SJCRH30 (cell line): ENCODE measurements around the gene ISCU. TPM values are rescaled to one million over a fixed set of nuclear protein-coding genes. Genes with fewer than 3 reads are reported as not detected.

Source experiments
- DNase-seq, 2 experiments: peaks; one replicate each; pipeline ENCODE4 v3.0.0-alpha.2; 2015 to 2020
- H3K27ac ChIP-seq: fragments of 250-450 bp; sonication (Bioruptor Pico); 2 replicates; pipeline ENCODE4 v1.5.1; 2020; ENCODE audit warnings: mild to moderate bottlenecking, moderate library complexity
- H3K27me3 ChIP-seq: fragments of 250-450 bp; sonication (Bioruptor Pico); 2 replicates; pipeline ENCODE4 v1.5.1; 2020; ENCODE audit warnings: mild to moderate bottlenecking, moderate library complexity
- H3K36me3 ChIP-seq: fragments of 250-450 bp; sonication (Bioruptor Pico); 2 replicates; pipeline ENCODE4 v1.5.1; 2020; ENCODE audit warnings: mild to moderate bottlenecking, moderate library complexity
- H3K4me1 ChIP-seq: fragments of 250-450 bp; sonication (Bioruptor Pico); 2 replicates; pipeline ENCODE4 v1.5.1; 2020; ENCODE audit warnings: mild to moderate bottlenecking, moderate library complexity
- H3K4me3 ChIP-seq: fragments of 250-450 bp; sonication (Bioruptor Pico); 2 replicates; pipeline ENCODE4 v1.5.1; 2020; ENCODE audit warnings: mild to moderate bottlenecking, moderate library complexity
- H3K9me3 ChIP-seq: fragments of 250-450 bp; sonication (Bioruptor Pico); replicated peaks from 2 replicates; pipeline ENCODE4 v1.5.1; 2020; ENCODE audit warnings: mild to moderate bottlenecking, moderate library complexity
- total RNA-seq: library from RNA; depleted of rRNA; stranded (reverse); fragments of >200 nt; shearing (Covaris generic); gene quantifications from 2 replicates; pipeline ENCODE4 v1.2.3, GENCODE V29; 2014

ISCU gene
- total RNA-seq, 1 experiment from 2014 or later, result 70.1 TPM

DNA sequence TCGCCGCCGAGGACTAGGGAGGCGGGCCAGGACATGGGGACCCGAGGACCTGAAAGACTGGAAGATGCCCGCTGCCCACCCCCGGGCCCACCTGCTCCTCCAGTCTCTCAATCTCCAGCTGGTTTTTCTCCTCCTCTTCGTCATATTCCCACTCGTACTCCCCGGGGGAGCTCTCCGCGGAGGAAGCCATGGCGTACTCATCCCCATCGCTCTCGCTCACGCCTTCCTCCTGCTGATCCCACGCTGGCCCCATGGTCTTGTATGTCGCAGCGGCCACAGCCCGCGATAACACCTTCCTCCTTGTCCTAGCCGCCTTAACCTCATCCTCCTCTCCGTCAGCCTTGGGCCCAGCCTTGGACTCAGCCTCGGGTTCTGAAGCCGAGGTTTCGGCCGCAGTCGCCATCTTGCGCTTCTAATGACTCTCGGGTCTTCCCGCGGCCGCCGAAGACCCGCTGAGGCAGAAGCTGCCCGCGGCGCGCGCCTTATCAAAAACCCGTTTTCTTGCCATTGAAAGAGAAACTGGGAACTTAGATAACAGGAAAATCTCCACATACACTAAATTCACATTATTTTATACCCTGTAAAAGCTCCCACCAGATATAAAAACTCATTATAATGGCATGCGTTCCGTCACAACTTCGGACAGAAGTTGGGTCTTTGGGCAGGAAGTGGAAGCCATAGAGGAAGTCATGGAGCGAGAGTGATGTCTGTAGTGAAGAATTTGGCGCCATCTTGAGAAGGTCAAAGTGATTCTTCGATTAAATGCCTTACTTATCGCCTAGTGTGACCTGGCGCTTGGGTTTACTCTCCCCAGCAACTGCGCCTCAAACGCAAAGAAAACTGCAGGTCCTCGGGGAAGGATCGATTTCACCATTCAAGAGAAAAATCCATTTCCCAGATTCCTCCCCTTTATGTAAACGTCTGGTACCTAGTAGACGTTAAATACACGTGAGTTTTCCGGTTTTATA is 1.4 kb upstream of the ISCU start, which contains the start of gene SART3:
Gene SART3, minus strand, starts transcription at position 422 of the 968 bp plus-strand sequence. Its CDS starts 19 bp downstream, at position 403.
- H3K27me3 ChIP-seq, result no peaks in the 10 kb centered on the region
- H3K36me3 ChIP-seq, result peaks cover 5% of the 10 kb centered on the region; the same call in 1 of the 2 replicates
- no peaks in the 10 kb centered on the region for H3K9me3 ChIP-seq
- DNase-seq, result peak; percentile 78 to 93
- H3K27ac ChIP-seq, result peak within 1 kb of the TSS; percentile 96
- H3K4me3 ChIP-seq, result peak within 1 kb of the TSS; percentile 76
- peaks cover 13% of the 10 kb centered on the region for H3K4me1 ChIP-seq

DNA sequence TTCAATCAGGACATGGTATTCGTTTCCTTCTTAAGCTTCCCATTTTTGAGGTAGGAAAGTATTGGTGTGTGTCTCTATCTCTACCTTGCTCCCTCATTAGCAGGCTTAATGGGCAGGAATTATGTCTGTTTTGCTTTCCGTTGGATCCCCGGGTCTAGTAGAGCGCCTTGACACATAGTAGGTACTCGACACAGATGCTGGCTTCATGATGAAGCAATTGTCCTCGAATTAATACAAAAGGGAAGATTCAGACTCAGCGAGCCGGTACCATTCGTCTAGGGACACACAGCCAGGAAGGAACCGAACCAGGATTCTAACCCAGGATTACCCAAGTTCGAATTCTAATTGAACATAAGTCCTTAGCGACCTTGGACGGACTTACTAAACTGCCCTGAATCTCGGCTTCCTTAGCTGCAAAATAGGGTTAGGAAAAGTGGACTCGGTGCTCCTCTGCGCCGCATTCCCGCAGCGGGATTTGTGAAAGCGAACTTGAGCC is 496 bp upstream of the ISCU start:
- peak overlapping the region; percentile 76 for H3K4me3 ChIP-seq
- DNase-seq, result no peak
- peaks cover 16% of the 10 kb centered on the region for H3K4me1 ChIP-seq
- H3K27ac ChIP-seq, result peak overlapping the region; percentile 96
- no peaks in the 10 kb centered on the region for H3K9me3 ChIP-seq
- H3K36me3 ChIP-seq, result peaks cover 5% of the 10 kb centered on the region; the same call in 1 of the 2 replicates
- H3K27me3 ChIP-seq, result no peaks in the 10 kb centered on the region

GRCh38 chr12:108563136-108563803 is 874 bp downstream of the ISCU start:
- Histone ChIP-seq H3K27me3 (no peaks in the 10 kb centered on the region), H3K4me3 (peak overlapping the region; percentile 76), H3K9me3 (no peaks in the 10 kb centered on the region), H3K27ac (peak overlapping the region; percentile 52), H3K36me3 (peaks cover 10% of the 10 kb centered on the region), H3K4me1 (peaks cover 29% of the 10 kb centered on the region)
- DNase-seq, result peak; percentile 88 to 91

DNA sequence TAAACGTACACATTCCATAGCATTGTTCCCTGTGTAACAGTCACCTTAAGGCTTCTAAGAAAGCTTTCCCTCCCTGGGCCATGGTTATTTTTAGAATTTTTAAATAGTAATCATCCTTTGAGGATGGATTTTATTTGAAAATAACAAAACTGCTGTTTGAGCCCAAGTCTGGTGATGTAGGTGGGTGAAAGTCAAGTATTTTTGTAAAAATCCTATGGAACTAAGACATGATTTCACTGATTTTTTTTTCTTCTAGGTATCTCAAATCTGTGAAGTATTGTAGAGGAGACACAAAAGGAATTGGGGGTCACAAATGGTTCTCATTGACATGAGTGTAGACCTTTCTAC is 1.4 kb downstream of the ISCU start:
- peaks cover 10% of the 10 kb centered on the region for H3K36me3 ChIP-seq
- no peak overlapping the region for H3K27ac ChIP-seq
- peaks cover 34% of the 10 kb centered on the region for H3K4me1 ChIP-seq
- H3K27me3 ChIP-seq, result no peaks in the 10 kb centered on the region
- no peak for DNase-seq
- H3K9me3 ChIP-seq, result no peaks in the 10 kb centered on the region
- H3K4me3 ChIP-seq, result peak overlapping the region; percentile 76

- no peak overlapping the region for H3K27ac ChIP-seq
Observed at GRCh38 chr12:108564724-108565123, 2.3 kb downstream of the ISCU start.

DNA sequence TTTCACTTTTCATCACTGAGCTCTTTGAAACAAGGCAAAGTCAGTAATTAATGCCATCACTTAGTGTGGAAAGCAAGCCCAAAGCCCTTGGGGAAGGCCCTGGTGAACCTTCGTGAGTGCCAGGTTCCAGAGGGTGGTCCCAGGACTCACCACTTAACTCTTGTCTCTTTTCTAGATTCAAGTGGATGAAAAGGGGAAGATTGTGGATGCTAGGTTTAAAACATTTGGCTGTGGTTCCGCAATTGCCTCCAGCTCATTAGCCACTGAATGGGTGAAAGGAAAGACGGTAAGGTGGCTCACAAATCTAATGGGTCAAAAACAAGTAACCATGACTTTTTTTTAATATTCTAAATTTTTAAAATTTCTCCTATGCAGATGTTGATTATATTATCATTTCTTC is 2.8 kb downstream of the ISCU start:
- H3K9me3 ChIP-seq, result no peaks in the 10 kb centered on the region
- H3K4me3 ChIP-seq, result no peak overlapping the region
- H3K27ac ChIP-seq, result no peak overlapping the region
- no peak for DNase-seq
- no peaks in the 10 kb centered on the region for H3K27me3 ChIP-seq
- peaks cover 48% of the 10 kb centered on the region for H3K4me1 ChIP-seq
- peaks cover 10% of the 10 kb centered on the region for H3K36me3 ChIP-seq

More at GRCh38 chr12:108564724-108565123, 2.3 kb downstream of the ISCU start:
- Histone ChIP-seq H3K36me3 (peaks cover 10% of the 10 kb centered on the region), H3K4me3 (no peak overlapping the region), H3K4me1 (peaks cover 44% of the 10 kb centered on the region), H3K27me3 (no peaks in the 10 kb centered on the region), H3K9me3 (no peaks in the 10 kb centered on the region)
- DNase-seq, result no peak

- Histone ChIP-seq H3K27ac (no peak overlapping the region), H3K9me3 (no peaks in the 10 kb centered on the region), H3K27me3 (no peaks in the 10 kb centered on the region), H3K4me3 (no peak overlapping the region), H3K36me3 (peaks cover 10% of the 10 kb centered on the region), H3K4me1 (peaks cover 56% of the 10 kb centered on the region)
- DNase-seq, result peak; percentile 80 to 82
Observed at GRCh38 chr12:108565976-108566375, 3.6 kb downstream of the ISCU start.

- H3K9me3 ChIP-seq, result no peaks in the 10 kb centered on the region
- no peak for DNase-seq
- H3K27ac ChIP-seq, result no peak overlapping the region
- no peaks in the 10 kb centered on the region for H3K27me3 ChIP-seq
- H3K4me1 ChIP-seq, result peaks cover 61% of the 10 kb centered on the region
- peaks cover 10% of the 10 kb centered on the region for H3K36me3 ChIP-seq
- H3K4me3 ChIP-seq, result no peak overlapping the region
Observed at GRCh38 chr12:108566452-108566851, 4.1 kb downstream of the ISCU start.

DNA sequence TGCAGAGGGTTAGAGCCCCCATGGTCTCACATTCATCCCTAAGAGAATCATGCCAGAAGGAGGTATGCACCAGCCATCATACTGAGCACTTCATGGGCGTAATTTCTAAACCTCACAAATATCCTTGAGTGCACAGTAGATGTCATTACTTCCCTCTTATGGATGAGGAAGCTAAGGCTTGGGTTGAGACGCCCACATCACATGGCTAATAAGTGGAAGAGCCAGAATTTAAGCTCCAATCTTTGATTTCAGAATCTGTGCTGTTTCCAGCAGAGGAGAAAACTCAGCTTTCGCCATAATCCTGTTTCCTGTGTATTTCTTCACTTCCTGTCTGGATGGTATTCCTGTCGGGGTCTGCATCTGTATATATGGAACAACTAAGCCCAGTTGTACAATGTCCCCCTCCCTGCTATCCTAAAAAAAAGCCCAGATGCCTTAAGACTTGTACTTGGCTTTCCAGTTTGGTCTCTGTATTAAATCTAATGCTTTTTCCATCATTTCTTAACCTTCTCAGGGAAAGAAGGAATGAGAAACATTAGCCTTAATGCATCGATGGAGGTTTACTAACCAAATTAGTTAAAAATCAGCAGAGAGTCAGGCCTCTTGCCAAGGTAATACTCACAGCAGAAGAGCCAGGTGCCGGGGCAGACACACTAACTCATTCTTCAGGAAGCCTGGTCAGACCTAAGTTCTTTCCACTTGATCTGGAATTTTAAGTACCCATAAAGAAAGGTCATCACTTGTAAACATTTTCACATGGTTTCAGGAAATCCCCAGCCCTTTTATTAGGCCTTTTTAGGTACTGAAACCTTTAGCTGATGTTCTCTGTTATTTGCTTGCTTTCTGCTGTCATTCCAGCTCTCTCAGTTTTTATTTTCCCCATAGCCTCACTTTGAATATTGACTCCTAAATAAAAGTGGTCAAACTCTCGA is 5.3 kb downstream of the ISCU start:
- Histone ChIP-seq H3K9me3 (no peaks in the 10 kb centered on the region), H3K36me3 (peaks cover 10% of the 10 kb centered on the region), H3K4me3 (no peak overlapping the region), H3K4me1 (peaks cover 61% of the 10 kb centered on the region), H3K27ac (peak overlapping the region; percentile 66), H3K27me3 (no peaks in the 10 kb centered on the region)
- peak in 1 of 2 experiments; percentile 25 for DNase-seq

DNA sequence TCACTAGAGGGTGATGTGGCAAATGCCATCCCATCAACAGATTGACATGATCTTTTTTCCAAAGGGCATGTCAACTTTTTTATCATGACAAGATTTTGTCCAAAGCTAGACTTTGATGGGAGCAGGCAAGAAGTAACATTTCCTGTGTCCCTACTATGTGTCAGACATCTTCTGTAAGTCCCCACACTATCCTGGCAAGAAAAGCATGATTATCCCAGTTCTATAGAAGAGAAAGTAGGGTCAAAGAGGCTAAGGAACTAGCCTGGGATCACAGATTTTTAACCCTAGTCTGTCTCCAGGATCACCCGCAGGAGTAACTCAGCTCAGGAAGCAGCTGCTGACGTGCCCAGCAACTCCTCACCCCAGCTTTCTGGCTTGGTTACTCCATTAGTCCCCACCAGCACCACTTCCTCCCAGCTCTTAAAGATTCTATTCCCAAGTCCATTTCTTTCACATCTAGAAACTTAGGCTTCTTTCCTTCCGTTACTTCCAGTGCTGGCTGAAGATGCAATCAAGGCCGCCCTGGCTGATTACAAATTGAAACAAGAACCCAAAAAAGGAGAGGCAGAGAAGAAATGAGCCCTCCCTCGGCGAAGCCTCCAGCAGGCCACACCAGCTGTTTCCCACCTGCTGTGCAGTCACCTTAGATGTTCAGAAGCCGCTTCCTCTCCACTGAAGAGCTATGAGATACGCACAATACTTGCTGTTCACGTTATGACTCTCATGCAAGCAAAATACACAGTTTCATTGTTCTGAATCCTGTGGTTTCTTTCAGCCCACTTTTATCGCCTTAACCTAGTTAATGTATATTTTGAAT is 6.2 kb downstream of the ISCU start:
- Histone ChIP-seq H3K4me3 (no peak overlapping the region), H3K4me1 (peaks cover 61% of the 10 kb centered on the region), H3K27me3 (no peaks in the 10 kb centered on the region), H3K36me3 (peaks cover 10% of the 10 kb centered on the region), H3K27ac (peak overlapping the region; percentile 66), H3K9me3 (no peaks in the 10 kb centered on the region)
- DNase-seq, result peak; percentile 84 to 93

DNA sequence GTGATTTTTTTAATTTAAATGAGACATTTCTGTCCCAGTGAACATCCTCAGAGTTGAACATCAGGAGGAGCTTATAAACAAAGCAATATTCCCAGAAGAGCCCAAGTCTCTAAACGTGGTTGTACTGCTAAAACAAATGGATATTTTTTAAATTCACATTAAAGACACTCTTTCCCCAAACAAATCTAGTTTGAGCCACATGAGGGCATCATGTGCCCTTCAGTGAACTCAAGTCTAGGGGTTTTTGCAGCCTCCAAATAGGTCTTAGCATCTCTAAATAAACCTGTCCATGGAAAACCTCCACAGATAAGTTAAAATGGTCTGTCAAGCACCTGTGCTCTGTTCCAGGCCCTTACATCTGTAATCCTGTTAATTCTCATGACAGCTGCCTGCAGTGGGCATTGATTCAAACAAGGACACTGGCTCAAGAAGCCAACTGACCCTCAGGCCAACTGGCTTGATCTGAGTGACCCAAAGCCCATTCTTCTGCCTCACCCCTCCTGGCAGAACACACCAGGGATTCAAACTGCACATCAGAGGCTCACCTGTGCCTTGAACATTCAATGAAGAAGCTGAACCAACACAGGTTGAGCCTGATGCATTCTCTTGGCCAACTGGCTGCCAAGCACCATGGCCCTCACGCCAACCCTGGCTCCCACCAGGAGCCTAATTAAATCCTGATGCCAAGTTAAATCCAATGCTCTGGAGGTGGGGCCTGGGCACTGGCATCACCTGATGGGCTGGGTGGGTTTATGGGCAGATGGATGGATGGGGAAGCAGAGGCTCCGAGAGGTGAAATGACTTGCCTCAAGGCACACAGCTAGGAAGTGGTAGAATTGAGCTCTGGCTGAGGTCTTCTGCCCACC is 8.6 kb downstream of the ISCU start:
- H3K27ac ChIP-seq, result no peak overlapping the region
- DNase-seq, result peak in 1 of 2 experiments; percentile 64

DNA sequence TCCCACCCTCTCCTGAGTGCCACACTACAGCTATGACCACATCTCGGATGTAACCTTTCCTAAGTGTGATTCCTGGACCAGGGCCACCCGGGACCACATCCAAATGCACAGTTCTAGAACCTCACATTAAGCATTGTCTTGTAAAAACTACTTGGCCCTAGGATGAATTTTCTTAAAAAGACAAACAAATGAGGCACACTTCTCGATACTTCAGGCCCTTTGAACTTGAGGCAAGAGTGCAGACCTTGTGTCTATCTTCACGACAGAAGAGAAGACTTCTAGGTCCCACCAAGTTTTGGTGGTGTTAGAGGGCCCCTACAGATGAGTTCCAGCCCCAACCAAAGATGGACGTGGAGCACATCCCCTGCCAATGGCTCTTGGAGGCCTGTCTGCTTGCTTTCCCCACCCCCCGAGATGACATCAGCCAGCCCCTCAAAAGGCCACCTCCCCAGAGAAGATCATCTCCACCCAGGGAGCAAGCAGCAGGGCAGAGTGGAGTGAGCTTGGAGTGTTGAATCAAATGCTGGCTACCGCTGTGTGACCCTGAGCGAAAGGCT is 9.3 kb downstream of the ISCU start:
- Histone ChIP-seq H3K4me3 (no peak overlapping the region), H3K27me3 (no peaks in the 10 kb centered on the region), H3K36me3 (peaks cover 4% of the 10 kb centered on the region; the same call in 1 of the 2 replicates), H3K27ac (no peak overlapping the region), H3K9me3 (no peaks in the 10 kb centered on the region), H3K4me1 (peaks cover 53% of the 10 kb centered on the region)
- no peak for DNase-seq

More for the DNA sequence above, 8.6 kb downstream of the ISCU start:
- Histone ChIP-seq H3K36me3 (peaks cover 4% of the 10 kb centered on the region; the same call in 1 of the 2 replicates), H3K4me1 (peaks cover 52% of the 10 kb centered on the region), H3K27me3 (no peaks in the 10 kb centered on the region), H3K9me3 (no peaks in the 10 kb centered on the region), H3K4me3 (no peak overlapping the region)
